BJ (cell line): ENCODE results near the gene FARP1. TPM values are rescaled to one million over a fixed set of nuclear protein-coding genes. Genes with fewer than 3 reads are reported as not detected.

Experiments used
- CTCF ChIA-PET: fragments of 350-600 bp; formaldehyde crosslinking; extraction: SDS; loops from one replicate; lab custom pipeline; 2021; ENCODE audit warnings: antibody characterized with exemption, inconsistent platforms; lab: Yijun Ruan, JAX
- POLR2A ChIA-PET: fragments of 300-600 bp; sonication (Branson Sonifier 250); formaldehyde crosslinking; extraction: SDS; loops from one replicate; lab custom pipeline; 2021; ENCODE audit warnings: antibody characterized with exemption; lab: Charles Lee
- DNase-seq: peaks from one replicate; pipeline ENCODE4 v3.0.0-alpha.2; 2011; ENCODE audit warnings: low read depth
- H3K27me3 ChIP-seq: 2 replicates; pipeline ENCODE4 v1.6.0; 2011; ENCODE audit warnings: low read length; ENCODE audit not compliant: control insufficient read depth, insufficient read depth
- H3K36me3 ChIP-seq: 2 replicates; pipeline ENCODE4 v1.5.1; 2011; ENCODE audit warnings: low read length; ENCODE audit not compliant: control insufficient read depth, insufficient read depth
- H3K4me3 ChIP-seq: 2 replicates; pipeline ENCODE4 v1.5.1; 2011; ENCODE audit warnings: low read depth, mild to moderate bottlenecking, control low read depth, low read length
- polyA plus RNA-seq: library from polyadenylated mRNA; depleted of rRNA; stranded (reverse); fragments of >200 nt; gene quantifications from 2 replicates; pipeline ENCODE4 v1.2.3, GENCODE V29; 2011
- TF ChIP-seq, protein P1 (sequence below): IDR thresholded peaks from 2 replicates; pipeline ENCODE4 v1.5.1; 2011; ENCODE audit warnings: low read depth, mild to moderate bottlenecking, control low read depth, inconsistent platforms, low read length, moderate library complexity; ENCODE audit not compliant: insufficient read depth

The FARP1 gene
- polyA plus RNA-seq, 1 experiment, result 64.0 TPM

DNA sequence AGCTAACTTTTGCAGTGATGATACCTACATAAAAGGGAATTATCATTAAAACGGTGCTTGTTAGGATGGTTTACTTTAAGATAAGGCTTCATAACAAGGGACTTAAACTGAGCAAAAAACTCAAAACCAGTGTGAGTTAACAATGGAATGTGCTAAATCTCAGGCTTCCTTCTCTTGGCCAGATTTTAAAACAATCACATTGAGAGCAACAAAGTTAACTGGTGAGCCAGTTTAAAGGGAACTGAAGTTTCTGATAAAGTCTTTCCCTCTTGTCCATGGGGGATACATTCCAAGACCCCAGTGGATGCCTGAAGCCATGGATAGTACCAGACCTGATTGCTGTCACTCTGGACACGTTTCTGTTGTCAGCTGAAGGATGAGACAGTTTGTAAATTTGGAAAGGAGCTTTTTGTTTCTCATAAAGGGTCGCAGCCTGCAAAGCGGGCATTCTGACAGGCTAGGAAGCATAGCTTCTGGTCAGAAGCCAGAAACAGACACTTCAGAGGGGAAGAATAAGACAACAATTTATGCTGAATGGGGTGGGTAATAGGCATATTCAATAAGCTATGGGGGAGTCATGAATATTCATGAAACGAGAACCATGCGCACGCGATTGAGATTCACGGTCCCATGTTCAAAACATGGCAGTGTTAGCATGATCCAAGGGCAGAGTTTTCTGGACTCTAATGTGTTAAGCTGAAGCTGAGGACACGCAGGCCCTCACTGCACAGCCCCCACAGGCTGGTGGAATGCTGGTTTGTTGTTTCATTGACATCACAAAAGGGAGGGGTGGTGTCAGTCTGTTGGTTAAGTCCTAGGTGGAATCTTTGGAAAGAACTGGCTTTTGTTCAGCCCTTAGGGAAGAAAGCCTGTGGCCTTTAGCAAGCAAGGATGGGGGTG, 184.7 kb downstream of the FARP1 start:
- Histone ChIP-seq H3K27me3 (no peaks in the 10 kb centered on the region), H3K36me3 (0 out of 2 replicates have a peak, but pooled peaks cover 2% of the 10 kb centered on the region), H3K4me3 (no peak overlapping the region)
- POLR2A ChIA-PET, result interaction anchor here (0.5 kb wide), 1 partner anchor 70 kb away, joined by 8 read pairs; no protein-coding TSS in a partner anchor
- TF ChIP-seq, protein P1, sequence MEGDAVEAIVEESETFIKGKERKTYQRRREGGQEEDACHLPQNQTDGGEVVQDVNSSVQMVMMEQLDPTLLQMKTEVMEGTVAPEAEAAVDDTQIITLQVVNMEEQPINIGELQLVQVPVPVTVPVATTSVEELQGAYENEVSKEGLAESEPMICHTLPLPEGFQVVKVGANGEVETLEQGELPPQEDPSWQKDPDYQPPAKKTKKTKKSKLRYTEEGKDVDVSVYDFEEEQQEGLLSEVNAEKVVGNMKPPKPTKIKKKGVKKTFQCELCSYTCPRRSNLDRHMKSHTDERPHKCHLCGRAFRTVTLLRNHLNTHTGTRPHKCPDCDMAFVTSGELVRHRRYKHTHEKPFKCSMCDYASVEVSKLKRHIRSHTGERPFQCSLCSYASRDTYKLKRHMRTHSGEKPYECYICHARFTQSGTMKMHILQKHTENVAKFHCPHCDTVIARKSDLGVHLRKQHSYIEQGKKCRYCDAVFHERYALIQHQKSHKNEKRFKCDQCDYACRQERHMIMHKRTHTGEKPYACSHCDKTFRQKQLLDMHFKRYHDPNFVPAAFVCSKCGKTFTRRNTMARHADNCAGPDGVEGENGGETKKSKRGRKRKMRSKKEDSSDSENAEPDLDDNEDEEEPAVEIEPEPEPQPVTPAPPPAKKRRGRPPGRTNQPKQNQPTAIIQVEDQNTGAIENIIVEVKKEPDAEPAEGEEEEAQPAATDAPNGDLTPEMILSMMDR, result no peak
- DNase-seq, result no peak
- CTCF ChIA-PET, result interaction anchor here (1.1 kb wide), 1 partner anchor 12 kb away, joined by 3 read pairs; no protein-coding TSS in a partner anchor

DNA sequence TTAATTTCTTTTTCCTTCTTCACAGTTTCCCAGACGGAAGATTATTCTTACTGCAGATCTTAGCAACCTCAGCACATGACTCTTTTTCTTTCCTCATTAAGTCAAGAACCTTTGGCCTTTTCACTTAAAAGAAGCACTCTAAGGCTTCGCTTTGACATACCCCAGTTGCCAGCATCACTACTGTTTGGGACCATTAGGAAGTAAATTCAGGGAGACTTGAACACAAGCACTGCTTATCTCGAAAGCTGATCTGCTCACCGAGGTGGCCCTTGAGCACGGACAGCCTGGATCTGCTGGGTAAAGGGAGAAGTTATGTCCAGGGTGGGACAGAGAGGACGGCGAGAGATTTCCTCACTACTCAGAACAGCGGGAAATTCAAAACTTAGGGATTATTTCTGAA, 185.6 kb downstream of the FARP1 start:
- TF ChIP-seq, protein P1, result no peak
- ChIA-PET CTCF (no interaction called here), POLR2A (interaction anchor here (0.5 kb wide), 1 partner anchor 69 kb away, joined by 8 read pairs; no protein-coding TSS in a partner anchor)
- H3K4me3 ChIP-seq, result no peak overlapping the region
- no peak for DNase-seq
- H3K36me3 ChIP-seq, result 0 out of 2 replicates have a peak, but pooled peaks cover 2% of the 10 kb centered on the region
- no peaks in the 10 kb centered on the region for H3K27me3 ChIP-seq

DNA sequence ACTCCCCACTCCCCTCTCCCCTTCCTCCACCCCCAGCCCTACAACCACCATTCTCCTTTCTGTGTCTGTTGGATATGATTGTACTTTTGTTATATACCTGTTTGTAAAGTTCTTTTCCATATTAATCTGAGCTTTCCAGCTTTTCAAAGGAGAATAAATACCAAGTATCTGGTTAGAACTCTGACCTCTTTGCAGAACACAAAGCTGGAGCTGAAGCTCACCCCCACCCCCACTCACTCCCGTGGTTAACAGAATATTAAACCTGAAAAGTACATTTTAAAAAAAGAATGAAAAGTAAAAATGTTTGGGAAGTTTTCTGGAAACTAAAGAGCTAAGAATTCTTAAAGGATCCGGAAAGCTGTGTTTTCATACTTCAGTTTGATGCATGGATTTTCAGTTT, 189.3 kb downstream of the FARP1 start:
- DNase-seq, result no peak
- H3K4me3 ChIP-seq, result no peak overlapping the region
- no peaks in the 10 kb centered on the region for H3K27me3 ChIP-seq
- ChIA-PET CTCF (interaction anchor here (0.6 to 1.5 kb wide), 2 partner anchors 13 to 69 kb away, joined by 3 to 4 read pairs; no protein-coding TSS in a partner anchor), POLR2A (no interaction called here)
- TF ChIP-seq, protein P1, result no peak
- 0 out of 2 replicates have a peak, but pooled peaks cover 2% of the 10 kb centered on the region for H3K36me3 ChIP-seq

DNA sequence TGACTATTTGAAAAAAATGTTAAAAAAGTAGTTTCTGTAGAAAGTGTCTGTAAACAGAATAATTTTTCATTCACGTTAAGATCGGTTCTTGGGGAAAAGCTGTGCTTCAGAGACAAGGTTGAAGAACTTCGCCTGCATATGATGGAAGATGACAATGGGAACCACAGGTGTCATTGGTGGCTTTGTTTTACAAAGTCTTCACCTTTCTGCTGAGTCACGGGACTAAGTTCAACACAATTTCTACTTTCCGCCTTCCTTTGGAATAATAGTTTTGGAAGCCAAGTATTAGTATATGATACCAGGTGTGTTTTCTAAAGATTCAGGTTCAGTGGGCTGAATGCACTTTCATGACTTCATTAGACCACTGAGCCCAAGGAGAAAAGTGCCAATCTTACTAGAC, 189.8 kb downstream of the FARP1 start:
- CTCF ChIA-PET, result no interaction called here
- 0 out of 2 replicates have a peak, but pooled peaks cover 2% of the 10 kb centered on the region for H3K36me3 ChIP-seq
- TF ChIP-seq, protein P1, result no peak
- H3K4me3 ChIP-seq, result no peak overlapping the region
- no peaks in the 10 kb centered on the region for H3K27me3 ChIP-seq
- POLR2A ChIA-PET, result no interaction called here
- DNase-seq, result no peak

DNA sequence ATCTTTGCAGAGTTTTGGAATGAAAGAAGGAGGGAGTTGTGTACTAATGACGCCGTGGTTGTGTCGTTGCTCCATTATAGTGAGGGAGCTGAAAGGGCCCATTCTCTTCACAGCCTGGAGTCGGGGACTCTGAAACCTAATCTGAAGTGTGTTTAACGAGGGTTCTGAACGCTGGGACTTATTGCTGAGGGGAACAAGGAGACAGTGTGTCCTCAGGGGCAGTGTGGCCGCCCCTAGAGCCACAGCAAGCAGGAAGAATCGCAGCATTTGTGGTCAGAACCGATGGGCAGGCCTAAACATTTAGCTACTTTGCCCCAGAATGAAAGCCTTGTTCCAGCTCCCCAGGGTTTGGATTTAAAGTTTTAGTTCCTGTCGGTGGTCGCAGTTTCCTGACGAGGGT, 190.6 kb downstream of the FARP1 start:
- H3K27me3 ChIP-seq, result no peaks in the 10 kb centered on the region
- ChIA-PET POLR2A (no interaction called here), CTCF (interaction anchor here (0.6 kb wide), 1 partner anchor 248 kb away, joined by 3 read pairs; no protein-coding TSS in a partner anchor)
- TF ChIP-seq, protein P1, result no peak
- H3K4me3 ChIP-seq, result no peak overlapping the region
- H3K36me3 ChIP-seq, result 0 out of 2 replicates have a peak, but pooled peaks cover 2% of the 10 kb centered on the region
- DNase-seq, result no peak
